Jurkat, Clone E6-1 (cell line): Measurements from ENCODE around the gene BMPR1B.
"Not testable (repeated sequence)": the region's sequence is repeated elsewhere in the genome, so short reads cannot be mapped to it uniquely, and the experiment has no call there.

Experiments used
- DNase-seq: peaks from one replicate; pipeline ENCODE4 v3.0.0-alpha.2; 2011; ENCODE audit warnings: low read depth, low spot score
- H3K4me3 ChIP-seq: 2 replicates; pipeline ENCODE4 v1.5.1; 2011; ENCODE audit warnings: mild to moderate bottlenecking, low read length, control low read depth, moderate library complexity

BMPR1B gene

GRCh38 chr4:95050980-95051701 lies 293.4 kb downstream of the BMPR1B start:
- no peak for DNase-seq
- no peak overlapping the region for H3K4me3 ChIP-seq

- no peak for DNase-seq
- no peak overlapping the region for H3K4me3 ChIP-seq
These were observed 293.9 kb downstream of the BMPR1B start for GRCh38 chr4:95051702-95052020.

DNA sequence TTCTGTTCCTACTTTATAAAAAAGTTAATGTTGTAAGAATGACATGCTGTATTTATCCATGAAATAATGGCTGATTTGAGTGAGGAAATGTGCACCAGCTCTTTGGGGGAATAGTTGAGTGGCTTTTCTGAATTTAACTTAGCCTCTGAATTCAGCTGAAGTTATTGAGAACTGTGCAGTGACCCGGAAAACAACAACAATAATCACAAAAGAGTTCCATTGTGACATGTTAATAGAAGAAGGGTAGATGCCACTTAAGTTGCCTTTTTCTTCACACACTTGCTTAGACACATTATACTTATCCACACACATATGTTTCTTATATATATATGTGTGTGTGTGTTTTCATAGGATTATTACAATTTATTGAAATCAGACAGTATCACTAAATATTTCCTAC lies 301.2 kb downstream of the BMPR1B start:
- no peak overlapping the region for H3K4me3 ChIP-seq
- no peak for DNase-seq

GRCh38 chr4:95059663-95060062 lies 301.9 kb downstream of the BMPR1B start:
- no peak overlapping the region for H3K4me3 ChIP-seq
- DNase-seq, result no peak

GRCh38 chr4:95061220-95061619 lies 303.5 kb downstream of the BMPR1B start:
- no peak for DNase-seq
- no peak overlapping the region for H3K4me3 ChIP-seq

- not testable (repeated sequence) for DNase-seq, H3K4me3 ChIP-seq
These were observed 304.0 kb downstream of the BMPR1B start for GRCh38 chr4:95061801-95062200.

- H3K4me3 ChIP-seq, result no peak overlapping the region
- DNase-seq, result no peak
These were observed 308.3 kb downstream of the BMPR1B start for GRCh38 chr4:95066050-95066449.

GRCh38 chr4:95068401-95068800 lies 310.6 kb downstream of the BMPR1B start:
- no peak for DNase-seq
- no peak overlapping the region for H3K4me3 ChIP-seq

DNA sequence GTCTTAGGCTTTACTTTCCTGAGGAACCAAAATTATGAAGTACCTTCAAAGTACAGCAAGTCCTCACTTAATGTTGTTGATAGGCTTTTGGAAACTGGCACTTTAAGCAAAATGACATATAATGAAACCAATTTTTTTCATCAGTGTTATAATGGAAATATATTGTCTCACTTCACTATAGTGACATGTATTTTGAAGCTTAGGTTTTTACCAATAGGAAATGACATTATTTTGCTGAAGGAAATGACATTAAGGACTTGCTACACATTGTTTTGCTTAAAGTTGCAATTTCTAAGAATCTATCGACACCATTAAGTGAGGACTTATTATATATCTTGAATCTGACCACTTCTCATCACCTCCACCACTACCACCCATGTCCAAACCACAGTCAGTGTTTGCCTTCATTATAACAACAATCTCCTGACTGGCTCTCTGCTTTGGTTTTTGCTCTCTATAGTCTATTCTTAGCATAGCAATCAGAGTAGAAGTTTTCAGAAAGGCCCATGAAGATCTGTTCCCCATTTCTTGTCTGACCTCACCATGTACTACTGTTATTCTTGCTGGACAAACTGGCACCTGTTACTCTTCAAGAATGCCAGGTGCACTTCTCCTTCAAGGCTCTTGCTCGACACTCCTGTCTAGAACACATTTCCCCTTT lies 311.2 kb downstream of the BMPR1B start:
- DNase-seq, result no peak
- H3K4me3 ChIP-seq, result no peak overlapping the region

- H3K4me3 ChIP-seq, result no peak overlapping the region
- no peak for DNase-seq
These were observed 314.1 kb downstream of the BMPR1B start for GRCh38 chr4:95071851-95072250.

DNA sequence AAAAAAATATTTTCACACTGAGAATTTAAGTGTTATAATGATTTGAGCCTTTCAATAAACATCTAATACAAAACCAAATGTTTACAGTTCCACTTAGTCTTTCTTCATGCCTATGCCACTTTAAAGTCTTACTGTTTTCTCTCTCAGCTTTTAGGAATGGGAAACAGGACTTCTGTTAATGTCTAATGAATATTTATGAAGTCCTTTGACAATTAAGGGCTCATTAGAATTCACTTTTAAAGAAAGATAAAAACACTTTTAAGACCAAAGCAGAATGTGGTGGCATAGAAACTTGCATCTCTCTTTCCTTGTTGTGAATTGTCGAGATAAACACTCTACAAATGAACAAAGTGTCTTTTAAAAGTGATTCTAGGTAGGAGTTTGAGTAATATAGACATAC lies 315.9 kb downstream of the BMPR1B start:
- no peak overlapping the region for H3K4me3 ChIP-seq
- no peak for DNase-seq

GRCh38 chr4:95077864-95078263 lies 320.1 kb downstream of the BMPR1B start:
- H3K4me3 ChIP-seq, result no peak overlapping the region
- DNase-seq, result no peak

- DNase-seq, result no peak
- H3K4me3 ChIP-seq, result no peak overlapping the region
These were observed 323.2 kb downstream of the BMPR1B start for GRCh38 chr4:95080969-95081368.

DNA sequence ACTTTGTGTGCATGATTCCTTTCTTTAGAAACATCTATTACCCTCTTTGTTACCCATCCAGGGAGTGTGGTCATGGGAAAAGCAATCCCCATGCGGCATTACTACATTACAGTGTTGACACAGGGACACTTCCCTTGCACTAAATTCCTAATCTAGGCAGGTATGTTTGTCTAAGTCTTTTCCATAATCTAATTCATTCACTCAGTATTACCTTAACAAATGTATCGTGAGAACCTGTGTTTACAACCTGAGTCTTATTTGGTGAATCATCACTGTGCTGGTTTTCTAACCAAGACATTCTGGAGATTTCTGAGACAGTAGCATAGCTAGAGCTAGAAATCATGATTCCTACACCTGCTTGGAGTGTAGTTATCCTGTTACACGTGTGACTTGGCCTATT lies 326.8 kb downstream of the BMPR1B start:
- H3K4me3 ChIP-seq, result no peak overlapping the region
- no peak for DNase-seq

- DNase-seq, result peak; percentile 14
- no peak overlapping the region for H3K4me3 ChIP-seq
These were observed 327.5 kb downstream of the BMPR1B start for GRCh38 chr4:95085124-95085833.

- H3K4me3 ChIP-seq, result no peak overlapping the region
- no peak for DNase-seq
These were observed 328.8 kb downstream of the BMPR1B start for GRCh38 chr4:95086551-95086950.

GRCh38 chr4:95087657-95088455 lies 330.1 kb downstream of the BMPR1B start:
- DNase-seq, result no peak
- no peak overlapping the region for H3K4me3 ChIP-seq

DNA sequence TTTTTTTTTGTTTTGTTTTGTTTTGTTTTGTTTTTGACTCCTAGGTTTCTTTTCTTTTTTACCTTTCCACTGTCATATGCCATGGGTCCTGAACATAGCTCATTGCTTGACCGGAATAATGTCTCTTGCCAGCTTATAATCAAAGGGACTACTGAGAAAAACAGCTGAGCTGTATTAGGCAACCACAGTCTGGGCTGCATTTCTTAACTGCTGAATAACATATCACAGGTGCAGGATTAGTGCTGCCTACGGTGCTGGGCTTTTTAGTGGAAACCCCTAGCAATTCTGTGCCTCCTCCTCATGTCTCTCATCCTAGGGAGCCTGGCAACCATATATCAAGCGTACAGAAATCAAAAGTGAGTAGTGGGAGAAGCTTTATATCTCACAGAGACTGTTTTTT lies 333.5 kb downstream of the BMPR1B start:
- H3K4me3 ChIP-seq, result no peak overlapping the region
- DNase-seq, result no peak

DNA sequence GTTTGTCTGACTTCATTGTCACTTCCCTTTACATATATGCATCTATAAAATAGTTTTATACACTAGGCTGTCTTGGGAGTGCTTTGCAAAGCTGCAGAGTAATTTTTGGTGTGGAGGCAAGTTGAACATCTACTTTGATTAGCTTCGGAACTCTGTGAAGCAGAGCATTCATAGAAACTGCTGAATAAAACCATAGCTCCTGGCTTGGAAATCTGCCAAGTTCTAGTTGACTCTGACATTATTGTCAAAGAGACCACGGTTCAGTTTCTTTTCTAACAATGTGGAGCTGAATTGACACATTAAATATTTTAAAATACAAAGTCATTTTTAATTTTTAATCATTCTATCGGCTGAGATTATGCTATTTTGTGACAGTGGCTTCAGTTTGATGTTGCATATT lies 335.0 kb downstream of the BMPR1B start:
- no peak overlapping the region for H3K4me3 ChIP-seq
- DNase-seq, result no peak

DNA sequence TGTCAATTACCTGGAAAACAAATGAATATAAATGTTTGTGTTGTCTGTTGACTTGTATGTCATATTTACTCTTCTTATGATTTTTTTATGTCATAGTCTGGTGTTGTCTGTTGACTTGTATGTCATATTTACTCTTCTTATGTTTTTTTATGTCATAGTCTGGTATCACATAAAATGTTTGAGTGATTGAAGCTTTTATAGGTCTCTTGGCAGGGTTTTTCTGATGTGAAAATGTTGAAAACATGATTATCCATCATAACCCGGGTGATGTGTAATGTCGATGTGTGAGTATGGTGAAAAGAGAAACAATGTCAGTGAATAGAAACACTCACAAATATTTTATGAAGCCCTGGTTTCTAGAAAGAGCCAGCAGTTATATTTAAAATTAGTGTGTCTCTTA lies 335.7 kb downstream of the BMPR1B start:
- H3K4me3 ChIP-seq, result no peak overlapping the region
- no peak for DNase-seq
